ENCODE measurements around the gene EPS8. TPM values are rescaled to one million over a fixed set of nuclear protein-coding genes. Genes with fewer than 3 reads are reported as not detected.
A peak's percentile ranks its signal among the peaks of the same experiment; 100 is the strongest.

The EPS8 gene
- polyA plus RNA-seq, 1 of the 3 experiments (the other 2 are of a cell fraction): 19.8 TPM

GRCh38 chr12:15829949-15830348, 40.8 kb upstream of the EPS8 start:
- no peak overlapping the region; the same call in 1 of the 2 replicates for H3K4me2 ChIP-seq
- ChIA-PET CTCF (no interaction called here), POLR2A (no interaction called here)
- H3K27ac ChIP-seq (ENCODE audit: low read depth in 2 of 2, low read length in 1 of 2): peak overlapping the region in 1 of 2 experiments; percentile 75; a peak in 2 of 4 replicates
- H4K20me1 ChIP-seq (ENCODE audit: insufficient read depth): no peaks in the 10 kb centered on the region
- H3K27me3 ChIP-seq (ENCODE audit: insufficient read depth): no peaks in the 10 kb centered on the region
- H3K4me3 ChIP-seq (ENCODE audit: low read depth in 2 of 2, low read length in 1 of 2): no peak overlapping the region
- H3K9me2 ChIP-seq: no peaks in the 10 kb centered on the region
- peaks cover 16% of the 10 kb centered on the region for H3F3A ChIP-seq (replicated peaks; ENCODE audit: insufficient read depth)
- no peaks in the 10 kb centered on the region for H3K79me2 ChIP-seq (ENCODE audit: insufficient read depth)
- TF ChIP-seq, protein P1, sequence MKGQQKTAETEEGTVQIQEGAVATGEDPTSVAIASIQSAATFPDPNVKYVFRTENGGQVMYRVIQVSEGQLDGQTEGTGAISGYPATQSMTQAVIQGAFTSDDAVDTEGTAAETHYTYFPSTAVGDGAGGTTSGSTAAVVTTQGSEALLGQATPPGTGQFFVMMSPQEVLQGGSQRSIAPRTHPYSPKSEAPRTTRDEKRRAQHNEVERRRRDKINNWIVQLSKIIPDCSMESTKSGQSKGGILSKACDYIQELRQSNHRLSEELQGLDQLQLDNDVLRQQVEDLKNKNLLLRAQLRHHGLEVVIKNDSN (IDR thresholded peaks at IDR 0.05; ENCODE audit: borderline replicate concordance, low read depth): no peak
- TF ChIP-seq EZH2phosphoT487 (IDR thresholded peaks at IDR 0.05; ENCODE audit: borderline replicate concordance, low read depth) (no peak), EP300 (IDR thresholded peaks at IDR 0.05; ENCODE audit: borderline replicate concordance in 1 of 2, low read depth in 1 of 2, low read length in 1 of 2) (no peak), ELF1 (IDR thresholded peaks at IDR 0.05) (0 out of 2 replicates have a peak, but pooled peaks have one; percentile 26), POLR2AphosphoS5 (IDR thresholded peaks at IDR 0.05; ENCODE audit: low read depth, low read length) (no peak)
- no peaks in the 10 kb centered on the region for H3K36me3 ChIP-seq (replicated peaks in 1 of 2; ENCODE audit: control insufficient read depth in 1 of 2, insufficient read depth in 2 of 2, low read length in 1 of 2)
- H2AFZ ChIP-seq (ENCODE audit: low read depth): peak overlapping the region; percentile 90
- H3K9me3 ChIP-seq: no peaks in the 10 kb centered on the region
- 62% methylated on average over 3 of the region's 3 CpGs for WGBS (ENCODE audit: low lambda C conversion rate)
- H3K4me1 ChIP-seq (ENCODE audit: control insufficient read depth in 1 of 2, insufficient read depth in 2 of 2, low read depth in 1 of 2, low read length in 1 of 2): peaks cover 0 to 14% of the 10 kb centered on the region in 2 experiments; a peak in 2 of 4 replicates
- no peak for DNase-seq
- H3K9ac ChIP-seq: peak overlapping the region; percentile 51; the same call in 1 of the 2 replicates

GRCh38 chr12:15829255-15829654, 40.1 kb upstream of the EPS8 start:
- Histone ChIP-seq H3K36me3 (replicated peaks in 1 of 2; ENCODE audit: control insufficient read depth in 1 of 2, insufficient read depth in 2 of 2, low read length in 1 of 2) (no peaks in the 10 kb centered on the region), H3K27me3 (ENCODE audit: insufficient read depth) (no peaks in the 10 kb centered on the region), H2AFZ (ENCODE audit: low read depth) (peak overlapping the region; percentile 90; the same call in 1 of the 2 replicates), H3K9me2 (no peaks in the 10 kb centered on the region), H3K79me2 (ENCODE audit: insufficient read depth) (no peaks in the 10 kb centered on the region), H3K9ac (no peak overlapping the region), H3K9me3 (no peaks in the 10 kb centered on the region), H3K4me1 (ENCODE audit: control insufficient read depth in 1 of 2, insufficient read depth in 2 of 2, low read depth in 1 of 2, low read length in 1 of 2) (peaks cover 0 to 14% of the 10 kb centered on the region in 2 experiments; a peak in 2 of 4 replicates), H3K27ac (ENCODE audit: low read depth in 2 of 2, low read length in 1 of 2) (peak overlapping the region in 1 of 2 experiments; percentile 75; a peak in 1 of 4 replicates), H4K20me1 (ENCODE audit: insufficient read depth) (no peaks in the 10 kb centered on the region), H3K4me3 (ENCODE audit: low read depth in 2 of 2, low read length in 1 of 2) (no peak overlapping the region), H3K4me2 (no peak overlapping the region), H3F3A (replicated peaks; ENCODE audit: insufficient read depth) (peaks cover 16% of the 10 kb centered on the region)
- no peak for DNase-seq
- whole genome bisulfite sequencing (ENCODE audit: low lambda C conversion rate): 96% methylated on average over 3 of the region's 3 CpGs
- CTCF ChIA-PET: no interaction called here
- POLR2A ChIA-PET: no interaction called here
- TF ChIP-seq TCF12 (IDR thresholded peaks at IDR 0.05) (no peak), MAX (IDR thresholded peaks at IDR 0.05; ENCODE audit: low read depth) (no peak), GATA2 (CRISPR knock-in tag; IDR thresholded peaks at IDR 0.05) (no peak), RAD21 (IDR thresholded peaks at IDR 0.05; ENCODE audit: low read length) (no peak), YY1 (IDR thresholded peaks at IDR 0.05; ENCODE audit: low read depth) (no peak), FOXJ3 (CRISPR knock-in tag; IDR thresholded peaks at IDR 0.05) (no peak), FOXM1 (IDR thresholded peaks at IDR 0.05; ENCODE audit: low read depth) (no peak), MEF2A (IDR thresholded peaks at IDR 0.05; ENCODE audit: borderline replicate concordance, low read depth) (no peak), NFIC (IDR thresholded peaks at IDR 0.05; ENCODE audit: borderline replicate concordance) (no peak), GABPA (IDR thresholded peaks at IDR 0.05; ENCODE audit: low read depth) (no peak), PBX3 (IDR thresholded peaks at IDR 0.05) (no peak), MXI1 (IDR thresholded peaks at IDR 0.05; ENCODE audit: low read depth, low read length) (no peak), NRF1 (IDR thresholded peaks at IDR 0.05; ENCODE audit: low read depth, low read length) (no peak), RFX5 (IDR thresholded peaks at IDR 0.05; ENCODE audit: low read length) (no peak)
- TF ChIP-seq, protein P1 (IDR thresholded peaks at IDR 0.05; ENCODE audit: borderline replicate concordance, low read depth): no peak

Data from SK-N-SH (cell line).